ENCODE results near the gene METAP2. TPM values are rescaled to one million over a fixed set of nuclear protein-coding genes. Genes with fewer than 3 reads are reported as not detected.
"Not testable (repeated sequence)": the region's sequence is repeated elsewhere in the genome, so short reads cannot be mapped to it uniquely, and the experiment has no call there.

METAP2 gene
- total and polyA plus RNA-seq, 8 donors, result 22.4 to 57.2 (median 31.6) TPM

GRCh38 chr12:95473231-95473883 lies 595 bp upstream of the METAP2 start:
- H3K27ac ChIP-seq, result peak overlapping the region; percentile 73 to 99 (median 92)
- TF ChIP-seq CTCF (IDR thresholded peaks at IDR 0.05), result no peak
- 0 to 1% methylated on average over 23 of the region's 23 CpGs for WGBS, 2 donors
- H3K4me3 ChIP-seq, result peak overlapping the region; percentile 75 to 98 (median 82)
- peaks cover 0 to 15% (median 0%) of the 10 kb centered on the region in 3 donors for H3K36me3 ChIP-seq
- H3K27me3 ChIP-seq, result no peaks in the 10 kb centered on the region
- intact Hi-C loops (cut with DNase I), result no loop called here
- ATAC-seq, result peak; percentile 54 to 79 (median 71)
- peak in 3 of 6 donors; percentile 12 to 51 (median 41) for DNase-seq
- no peak for FAIRE-seq
- no peaks in the 10 kb centered on the region for H3K9me3 ChIP-seq
- peaks cover 4 to 15% (median 6%) of the 10 kb centered on the region in 3 donors for H3K4me1 ChIP-seq

GRCh38 chr12:95474660-95474958 lies 657 bp downstream of the METAP2 start:
- intact Hi-C loops (cut with DNase I), result no loop called here
- 0% methylated on average over 16 of the region's 16 CpGs for WGBS, 2 donors
- H3K27ac ChIP-seq, result peak overlapping the region in 3 of 4 donors; percentile 88 to 99 (median 97)

GRCh38 chr12:95480230-95480629 lies 6.3 kb downstream of the METAP2 start:
- 59 to 67% methylated on average over 2 of the region's 2 CpGs for WGBS, 2 donors
- H3K4me3 ChIP-seq, result no peak overlapping the region
- peaks cover 9 to 24% (median 21%) of the 10 kb centered on the region in 3 donors for H3K4me1 ChIP-seq
- intact Hi-C loops (cut with DNase I), result no loop called here
- TF ChIP-seq CTCF (IDR thresholded peaks at IDR 0.05), result no peak
- peaks cover 0 to 22% (median 0%) of the 10 kb centered on the region in 3 donors for H3K36me3 ChIP-seq
- H3K9me3 ChIP-seq, result no peaks in the 10 kb centered on the region
- no peaks in the 10 kb centered on the region for H3K27me3 ChIP-seq
- no peak for FAIRE-seq
- no peak for ATAC-seq
- H3K27ac ChIP-seq, result no peak overlapping the region
- no peak for DNase-seq

More at GRCh38 chr12:95474660-95474958, 657 bp downstream of the METAP2 start:
- ATAC-seq, result no peak
- peaks cover 4 to 15% (median 6%) of the 10 kb centered on the region in 3 donors for H3K4me1 ChIP-seq
- no peaks in the 10 kb centered on the region for H3K9me3 ChIP-seq
- TF ChIP-seq CTCF (IDR thresholded peaks at IDR 0.05), result no peak
- peak overlapping the region; percentile 75 to 98 (median 82) for H3K4me3 ChIP-seq
- peaks cover 0 to 15% (median 0%) of the 10 kb centered on the region in 3 donors for H3K36me3 ChIP-seq
- no peaks in the 10 kb centered on the region for H3K27me3 ChIP-seq
- FAIRE-seq, result no peak
- DNase-seq, result peak in 1 of 6 donors; percentile 56

- no peaks in the 10 kb centered on the region for H3K9me3 ChIP-seq
- no peak for DNase-seq
- no peak for TF ChIP-seq CTCF (IDR thresholded peaks at IDR 0.05)
- peaks cover 0 to 26% (median 0%) of the 10 kb centered on the region in 3 donors for H3K36me3 ChIP-seq
- no peak for ATAC-seq
- no peak overlapping the region for H3K27ac ChIP-seq
- no peaks in the 10 kb centered on the region for H3K27me3 ChIP-seq
- FAIRE-seq, result no peak
- intact Hi-C loops (cut with DNase I), result no loop called here
- H3K4me1 ChIP-seq, result peaks cover 7 to 17% (median 13%) of the 10 kb centered on the region in 3 donors
- H3K4me3 ChIP-seq, result no peak overlapping the region
- WGBS, 2 donors, result 81 to 88% methylated on average over 3 of the region's 3 CpGs
Measured at GRCh38 chr12:95481072-95481471, 7.1 kb downstream of the METAP2 start.

GRCh38 chr12:95481888-95482287 lies 7.9 kb downstream of the METAP2 start:
- Histone ChIP-seq H3K4me1 (peaks cover 6 to 17% (median 7%) of the 10 kb centered on the region in 3 donors), H3K27ac (no peak overlapping the region), H3K27me3 (no peaks in the 10 kb centered on the region), H3K4me3 (no peak overlapping the region), H3K9me3 (no peaks in the 10 kb centered on the region), H3K36me3 (peaks cover 0 to 26% (median 0%) of the 10 kb centered on the region in 3 donors)
- DNase-seq (no peak), FAIRE-seq (no peak), ATAC-seq (no peak)
- TF ChIP-seq CTCF (IDR thresholded peaks at IDR 0.05), result no peak
- intact Hi-C loops (cut with DNase I), result no loop called here
- WGBS, 2 donors, result 92 to 95% methylated on average over 7 of the region's 7 CpGs

- H3K4me3 ChIP-seq; intact Hi-C loops (cut with DNase I); ATAC-seq; DNase-seq; H3K27ac ChIP-seq; FAIRE-seq; H3K9me3 ChIP-seq; H3K27me3 ChIP-seq: not testable (repeated sequence)
- H3K36me3 ChIP-seq, result peaks cover 0 to 26% (median 0%) of the 10 kb centered on the region in 3 donors
- H3K4me1 ChIP-seq, result peaks cover 6 to 17% (median 7%) of the 10 kb centered on the region in 3 donors
- 98% methylated on average over 6 of the region's 6 CpGs for WGBS, 2 donors
Measured at GRCh38 chr12:95482564-95482963, 8.6 kb downstream of the METAP2 start.

Data from pancreas (tissue), 10 donors.